MCF 10A (cell line): ENCODE data around the gene REP15. TPM values are rescaled to one million over a fixed set of nuclear protein-coding genes. Genes with fewer than 3 reads are reported as not detected.
A peak's percentile ranks its signal among the peaks of the same experiment; 100 is the strongest.

Experiments used
- BruUV-seq: library from RNA; stranded (reverse); fragments of 400-500 nt; replicated peaks from 2 replicates; lab custom pipeline; 2021; lab: Mats Ljungman, UMichigan
- CTCF ChIA-PET: fragments of 300-600 bp; sonication (Branson Sonifier 250); formaldehyde crosslinking; extraction: SDS; loops from one replicate; lab custom pipeline; 2021; ENCODE audit warnings: antibody characterized with exemption, inconsistent platforms; lab: Yijun Ruan, JAX
- POLR2A ChIA-PET: fragments of 300-600, 350-650 bp; sonication (Branson Sonifier 250); formaldehyde crosslinking; extraction: SDS; loops from one replicate; lab custom pipeline; 2020; ENCODE audit warnings: antibody characterized with exemption, inconsistent platforms; lab: Yijun Ruan, JAX
- DNase-seq: peaks from one replicate; pipeline ENCODE4 v3.0.0-alpha.2; 2018; ENCODE audit not compliant: unreplicated experiment
- H3K27ac Mint-ChIP-seq: one replicate; pipeline ENCODE4 v1.8.0; 2022; ENCODE audit warnings: mild to moderate bottlenecking, low read depth, mixed read lengths; ENCODE audit not compliant: unreplicated experiment
- H3K27me3 Mint-ChIP-seq: one replicate; pipeline ENCODE4 v1.8.0; 2022; ENCODE audit warnings: mixed read lengths; ENCODE audit not compliant: insufficient read depth, unreplicated experiment
- H3K36me3 Mint-ChIP-seq: one replicate; pipeline ENCODE4 v1.8.0; 2022; ENCODE audit warnings: mild to moderate bottlenecking, moderate library complexity, mixed read lengths; ENCODE audit not compliant: insufficient read depth, unreplicated experiment
- H3K4me1 Mint-ChIP-seq: one replicate; pipeline ENCODE4 v1.8.0; 2022; ENCODE audit warnings: mixed read lengths; ENCODE audit not compliant: insufficient read depth, unreplicated experiment
- H3K4me3 Mint-ChIP-seq: one replicate; pipeline ENCODE4 v1.8.0; 2022; ENCODE audit warnings: mild to moderate bottlenecking, moderate library complexity, mixed read lengths; ENCODE audit not compliant: unreplicated experiment
- H3K9me3 Mint-ChIP-seq: one replicate; pipeline ENCODE4 v1.8.0; 2022; ENCODE audit warnings: mixed read lengths; ENCODE audit not compliant: unreplicated experiment
- CTCF ChIP-seq: fragments of 200-600 bp; IDR thresholded peaks from one replicate; pipeline ENCODE4 v1.8.0; 2022; ENCODE audit warnings: antibody characterized with exemption, mild to moderate bottlenecking; ENCODE audit not compliant: unreplicated experiment
- intact Hi-C: fragments of 100-400 bp; cut with micrococcal nuclease; formaldehyde crosslinking; loops from 2 replicates; pipeline ENCODE4 v1.14.1; 2022
- total RNA-seq: library from RNA; stranded (reverse); gene quantifications from 2 replicates; pipeline ENCODE4 v1.2.3, GENCODE V29; 2022

The REP15 gene
- total RNA-seq, 1 experiment from 2014 or later, result 0.86 TPM

GRCh38 chr12:27711317-27711682 lies 15.1 kb downstream of the REP15 start:
- H3K27ac Mint-ChIP-seq, result peak overlapping the region; percentile 90
- CTCF ChIA-PET, result interaction anchor here (0.7 kb wide), 1 partner anchor 10 kb away, joined by 3 read pairs; no protein-coding TSS in a partner anchor
- peak overlapping the region; percentile 97 for H3K4me3 Mint-ChIP-seq
- no peaks in the 10 kb centered on the region for H3K27me3 Mint-ChIP-seq
- BruUV-seq, result TSS peak; percentile 48
- no peaks in the 10 kb centered on the region for H3K9me3 Mint-ChIP-seq
- peaks cover 22% of the 10 kb centered on the region for H3K4me1 Mint-ChIP-seq
- intact Hi-C loops, result no loop called here
- H3K36me3 Mint-ChIP-seq, result peaks cover 24% of the 10 kb centered on the region
- POLR2A ChIA-PET, result interaction anchor here (0.6 to 1.4 kb wide), 10 partner anchors 12 to 378 kb away, joined by 3 to 9 read pairs (median 3); partner anchors contain the start of genes KLHL42, MANSC4 and PPFIBP1
- TF ChIP-seq CTCF, result no peak
- DNase-seq, result peak; percentile 21

DNA sequence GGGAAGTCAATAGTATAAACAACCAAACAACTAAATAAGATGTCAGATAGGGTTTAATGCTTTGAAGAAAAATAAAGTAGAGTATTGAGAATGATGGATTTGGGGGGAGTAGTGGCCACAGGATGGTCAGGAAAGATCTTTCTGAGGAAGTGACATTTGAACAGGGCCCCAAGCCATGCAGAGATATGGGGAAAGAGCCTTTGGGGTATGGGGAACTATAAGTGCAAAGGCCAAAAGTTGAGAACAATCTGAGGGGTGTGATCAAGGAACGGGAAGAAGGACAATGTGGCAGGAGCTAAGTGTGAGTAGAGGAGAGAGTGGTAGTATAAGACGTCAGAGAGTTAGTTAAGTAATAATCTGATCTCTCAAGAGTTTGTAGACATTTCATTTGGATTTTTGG lies 15.7 kb downstream of the REP15 start:
- BruUV-seq, result no TSS peak
- Mint-ChIP-seq H3K4me1 (peaks cover 22% of the 10 kb centered on the region), H3K27me3 (no peaks in the 10 kb centered on the region), H3K27ac (peak overlapping the region; percentile 90), H3K4me3 (peak overlapping the region; percentile 97), H3K36me3 (peaks cover 31% of the 10 kb centered on the region), H3K9me3 (no peaks in the 10 kb centered on the region)
- ChIA-PET POLR2A (interaction anchor here (0.6 to 1.4 kb wide), 9 partner anchors 11 to 254 kb away, joined by 3 to 9 read pairs (median 3); partner anchors contain the start of genes KLHL42, MANSC4 and PPFIBP1), CTCF (interaction anchor here (0.7 kb wide), 1 partner anchor 9 kb away, joined by 3 read pairs; no protein-coding TSS in a partner anchor)
- no peak for TF ChIP-seq CTCF
- no peak for DNase-seq
- intact Hi-C loops, result no loop called here

- intact Hi-C loops, result no loop called here
- CTCF ChIA-PET, result interaction anchor here (0.6 to 1.1 kb wide), 4 partner anchors 11 to 1204 kb away, joined by 3 to 6 read pairs (median 4); no protein-coding TSS in a partner anchor
- Mint-ChIP-seq H3K9me3 (no peaks in the 10 kb centered on the region), H3K27me3 (no peaks in the 10 kb centered on the region), H3K36me3 (peaks cover 88% of the 10 kb centered on the region), H3K4me3 (no peak overlapping the region), H3K27ac (peak overlapping the region; percentile 23), H3K4me1 (no peaks in the 10 kb centered on the region)
- no peak for TF ChIP-seq CTCF
- POLR2A ChIA-PET, result interaction anchor here (0.6 to 1.6 kb wide), 2 partner anchors 12 to 659 kb away, joined by 4 to 6 read pairs; partner anchors contain the start of gene MRPS35
- BruUV-seq, result no TSS peak
- DNase-seq, result no peak
These were observed 27.0 kb downstream of the REP15 start for GRCh38 chr12:27723212-27723611.

GRCh38 chr12:27730097-27730588 lies 33.9 kb downstream of the REP15 start:
- no peak overlapping the region for H3K27ac Mint-ChIP-seq
- H3K4me3 Mint-ChIP-seq, result no peak overlapping the region
- POLR2A ChIA-PET, result no interaction called here
- H3K27me3 Mint-ChIP-seq, result no peaks in the 10 kb centered on the region
- TF ChIP-seq CTCF, result no peak
- CTCF ChIA-PET, result no interaction called here
- intact Hi-C loops, result loop anchor here (10.0 kb wide), 2 partner anchors 1235 to 1265 kb away; no protein-coding TSS in a partner anchor
- BruUV-seq, result no TSS peak
- H3K9me3 Mint-ChIP-seq, result no peaks in the 10 kb centered on the region
- peaks cover 5% of the 10 kb centered on the region for H3K4me1 Mint-ChIP-seq
- H3K36me3 Mint-ChIP-seq, result peaks cover 63% of the 10 kb centered on the region
- DNase-seq, result no peak
